RWPE2 (cell line): ENCODE measurements around the gene TBX20.
A peak's percentile ranks its signal among the peaks of the same experiment; 100 is the strongest.
"Not testable (repeated sequence)": the region's sequence is repeated elsewhere in the genome, so short reads cannot be mapped to it uniquely, and the experiment has no call there.

ENCODE experiments used
- ATAC-seq: fragments of 200-7000 bp; cut with Tn5 transposase; 3 replicates; pipeline ENCODE4 v1.9.1; 2021; ENCODE audit warnings: low read depth
- DNase-seq: peaks from one replicate; pipeline ENCODE4 v3.0.0-alpha.2; 2020; ENCODE audit warnings: low spot score
- H3K27ac ChIP-seq: fragments of 450-650 bp; 2 replicates; pipeline ENCODE4 v1.5.1; 2017; ENCODE audit warnings: mild to moderate bottlenecking; ENCODE audit not compliant: poor library complexity, severe bottlenecking
- H3K27me3 ChIP-seq: fragments of 250-450 bp; sonication (Bioruptor Pico); 2 replicates; pipeline ENCODE4 v1.5.1; 2021; ENCODE audit warnings: mild to moderate bottlenecking, moderate library complexity; ENCODE audit not compliant: insufficient read depth, poor library complexity, severe bottlenecking
- H3K36me3 ChIP-seq: fragments of 250-450 bp; sonication (Bioruptor Pico); 2 replicates; pipeline ENCODE4 v1.5.1; 2020; ENCODE audit warnings: low read depth, mild to moderate bottlenecking, moderate library complexity
- H3K4me1 ChIP-seq: fragments of 250-450 bp; sonication (Bioruptor Pico); 2 replicates; pipeline ENCODE4 v1.5.1; 2021; ENCODE audit warnings: mild to moderate bottlenecking, moderate library complexity; ENCODE audit not compliant: insufficient read depth, poor library complexity, severe bottlenecking
- H3K4me3 ChIP-seq: fragments of 250-450 bp; sonication (Bioruptor Pico); 2 replicates; pipeline ENCODE4 v1.5.1; 2021; ENCODE audit warnings: mild to moderate bottlenecking, moderate library complexity; ENCODE audit not compliant: severe bottlenecking
- H3K9me3 ChIP-seq: fragments of 250-450 bp; sonication (Bioruptor Pico); 2 replicates; pipeline ENCODE4 v1.5.1; 2021; ENCODE audit warnings: mild to moderate bottlenecking, moderate library complexity; ENCODE audit not compliant: severe bottlenecking
- CTCF ChIP-seq: fragments of 450-650 bp; IDR thresholded peaks from one replicate; pipeline ENCODE4 v1.5.1; 2017; ENCODE audit warnings: mild to moderate bottlenecking, moderate library complexity; ENCODE audit not compliant: poor library complexity, severe bottlenecking

The TBX20 gene

DNA sequence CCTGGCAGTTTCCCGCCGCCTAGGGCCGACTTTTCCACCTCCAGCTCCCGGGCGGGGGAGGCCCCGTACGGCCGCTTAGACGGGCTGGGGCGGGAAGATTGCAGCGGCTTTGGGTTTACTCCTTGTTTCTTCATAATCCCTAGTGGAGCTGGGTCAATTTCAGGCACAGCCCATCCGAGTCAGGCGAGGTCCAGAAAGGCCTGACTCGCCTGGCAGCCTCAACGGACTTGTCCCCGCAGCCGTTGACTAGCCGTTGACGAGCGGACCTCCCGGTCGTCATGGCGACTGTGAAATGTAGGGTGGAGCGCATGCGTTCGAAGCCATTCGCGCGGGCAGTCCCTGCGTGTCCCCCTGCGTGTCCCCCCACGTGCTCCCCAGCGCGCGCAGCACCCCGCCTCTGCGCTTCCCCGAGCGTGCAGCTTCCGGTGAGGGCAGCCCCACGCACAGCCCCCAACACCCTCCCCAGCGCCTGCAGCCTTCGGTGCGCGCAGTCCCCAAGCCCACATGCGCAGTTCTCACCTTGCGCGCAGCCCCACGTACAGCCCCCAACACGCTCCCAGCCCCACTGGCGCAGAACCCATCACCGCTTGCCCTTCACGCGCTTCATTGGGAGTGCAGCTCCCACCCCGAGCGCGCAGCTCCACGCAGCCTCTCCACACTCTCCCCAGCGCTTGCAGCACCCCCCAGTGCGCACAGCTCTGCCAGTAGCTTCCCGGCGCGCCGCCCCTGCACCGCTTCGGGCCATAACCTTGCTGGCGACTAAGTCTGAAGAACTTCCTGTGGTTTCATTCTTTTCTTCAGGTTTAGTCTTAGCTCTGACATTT is 67.8 kb downstream of the TBX20 start:
- peak overlapping the region; percentile 18 for H3K4me3 ChIP-seq
- H3K27ac ChIP-seq, result no peak overlapping the region

DNA sequence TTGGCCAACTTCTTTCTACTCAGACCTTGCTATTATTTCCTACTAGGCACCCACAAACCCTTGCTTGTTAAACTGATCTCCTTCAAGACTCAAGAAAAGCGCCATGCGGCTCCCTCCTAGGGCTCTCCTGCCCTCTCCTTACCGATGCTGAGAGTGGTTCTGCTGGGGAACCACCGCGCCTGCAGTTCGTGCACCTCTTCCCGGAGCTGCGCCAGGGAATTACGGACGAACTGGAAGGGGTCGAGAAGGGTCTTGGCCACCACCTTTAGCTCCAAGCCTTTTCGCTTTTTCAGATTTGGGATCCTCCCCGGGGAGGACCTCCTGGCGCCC is 68.4 kb downstream of the TBX20 start:
- not testable (repeated sequence) for DNase-seq, H3K27ac ChIP-seq, H3K9me3 ChIP-seq, H3K36me3 ChIP-seq, H3K4me3 ChIP-seq, H3K4me1 ChIP-seq
- peaks cover 34% of the 10 kb centered on the region for H3K27me3 ChIP-seq
- peak; percentile 14; the same call in 1 of the 3 replicates for ATAC-seq

More for the DNA sequence above, 67.8 kb downstream of the TBX20 start:
- no peak for TF ChIP-seq CTCF
- no peaks in the 10 kb centered on the region for H3K36me3 ChIP-seq
- ATAC-seq (peak; percentile 58), DNase-seq (no peak)
- H3K4me1 ChIP-seq, result no peaks in the 10 kb centered on the region
- peaks cover 34% of the 10 kb centered on the region for H3K27me3 ChIP-seq
- H3K9me3 ChIP-seq, result no peaks in the 10 kb centered on the region

- not testable (repeated sequence) for H3K9me3 ChIP-seq, H3K4me1 ChIP-seq, H3K4me3 ChIP-seq, DNase-seq, H3K27ac ChIP-seq, ATAC-seq, H3K36me3 ChIP-seq
- peaks cover 34% of the 10 kb centered on the region for H3K27me3 ChIP-seq
Measured at GRCh38 chr7:35184961-35185360, 68.9 kb downstream of the TBX20 start.

DNA sequence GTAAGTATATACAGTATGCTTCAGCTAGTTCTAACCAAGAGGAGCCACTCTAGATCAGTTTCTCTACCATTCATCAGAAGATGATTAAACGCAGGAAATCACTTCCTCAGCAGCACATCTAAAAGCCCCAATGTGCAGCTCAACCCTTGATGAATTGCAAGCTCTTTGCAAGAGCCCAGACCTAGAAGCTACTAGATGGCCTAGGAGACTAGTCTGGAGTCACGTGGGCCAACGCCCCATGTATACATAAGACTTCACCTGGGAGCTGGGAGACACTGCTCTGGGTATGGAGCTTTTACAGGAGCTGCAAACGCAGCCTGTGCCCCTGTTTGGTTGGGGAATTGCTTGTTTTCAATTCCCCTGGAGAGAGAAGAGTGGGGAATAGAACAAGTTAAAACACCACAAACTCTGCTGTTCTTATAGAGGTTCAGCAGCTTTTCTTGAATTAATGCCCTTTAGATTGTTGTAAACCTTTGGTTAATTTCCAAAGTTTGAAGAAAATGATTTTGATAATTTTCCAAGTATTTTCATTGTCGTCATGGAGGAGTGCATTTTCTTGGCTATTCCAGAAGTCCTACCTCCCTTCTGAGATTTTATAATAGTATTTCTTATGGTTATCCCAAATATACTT is 69.9 kb downstream of the TBX20 start:
- H3K27me3 ChIP-seq, result peaks cover 34% of the 10 kb centered on the region
- ATAC-seq, H3K9me3 ChIP-seq, H3K27ac ChIP-seq, DNase-seq, H3K4me3 ChIP-seq, H3K4me1 ChIP-seq, H3K36me3 ChIP-seq: not testable (repeated sequence)

- peaks cover 28% of the 10 kb centered on the region for H3K27me3 ChIP-seq
- H3K4me3 ChIP-seq, ATAC-seq, DNase-seq, H3K4me1 ChIP-seq, H3K9me3 ChIP-seq, H3K36me3 ChIP-seq, H3K27ac ChIP-seq: not testable (repeated sequence)
Measured at GRCh38 chr7:35180665-35181064, 73.2 kb downstream of the TBX20 start.

- not testable (repeated sequence) for H3K9me3 ChIP-seq, H3K27ac ChIP-seq, H3K4me3 ChIP-seq, DNase-seq, H3K36me3 ChIP-seq, ATAC-seq, H3K4me1 ChIP-seq
- peaks cover 13% of the 10 kb centered on the region for H3K27me3 ChIP-seq
Measured at GRCh38 chr7:35173176-35173575, 80.7 kb downstream of the TBX20 start.

DNA sequence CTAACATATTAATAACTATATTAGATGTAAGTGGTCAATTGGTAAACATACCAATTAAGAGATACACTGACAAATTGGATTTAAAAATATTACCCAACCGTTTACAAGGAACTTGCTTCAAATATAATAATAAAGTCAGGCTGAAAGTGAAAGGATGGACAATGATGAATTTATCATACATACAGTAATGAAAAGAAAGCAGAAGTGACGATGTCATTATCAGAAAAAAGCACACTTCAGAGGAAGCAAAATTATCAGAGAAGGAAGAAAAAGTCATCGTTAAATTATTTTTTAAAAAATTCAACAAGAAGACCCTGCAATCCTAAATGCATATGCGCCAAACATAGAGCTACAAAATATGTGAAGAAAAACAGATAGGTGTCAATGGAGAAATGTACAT is 81.8 kb downstream of the TBX20 start:
- H3K27ac ChIP-seq, H3K9me3 ChIP-seq, H3K27me3 ChIP-seq, H3K36me3 ChIP-seq, H3K4me1 ChIP-seq, H3K4me3 ChIP-seq, DNase-seq, ATAC-seq: not testable (repeated sequence)

DNA sequence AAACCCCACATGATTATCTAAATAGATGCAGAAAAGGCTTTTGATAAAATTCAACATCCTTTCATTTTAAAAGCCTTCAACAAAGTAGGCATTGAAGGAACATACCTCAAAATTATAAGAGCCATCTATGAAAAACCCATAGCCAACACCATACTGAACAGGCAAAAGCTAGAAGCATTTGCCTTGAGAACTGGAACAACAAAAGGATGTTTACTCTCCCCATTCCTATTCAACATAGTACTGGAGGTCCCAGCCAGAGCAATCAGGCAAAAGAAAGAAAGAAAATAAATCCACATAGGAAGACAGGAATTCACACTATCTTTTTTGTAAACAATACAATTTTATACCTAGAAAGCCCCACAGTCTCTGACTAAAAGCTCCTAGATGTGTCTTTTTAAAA is 86.2 kb downstream of the TBX20 start:
- not testable (repeated sequence) for H3K27ac ChIP-seq, DNase-seq

DNA sequence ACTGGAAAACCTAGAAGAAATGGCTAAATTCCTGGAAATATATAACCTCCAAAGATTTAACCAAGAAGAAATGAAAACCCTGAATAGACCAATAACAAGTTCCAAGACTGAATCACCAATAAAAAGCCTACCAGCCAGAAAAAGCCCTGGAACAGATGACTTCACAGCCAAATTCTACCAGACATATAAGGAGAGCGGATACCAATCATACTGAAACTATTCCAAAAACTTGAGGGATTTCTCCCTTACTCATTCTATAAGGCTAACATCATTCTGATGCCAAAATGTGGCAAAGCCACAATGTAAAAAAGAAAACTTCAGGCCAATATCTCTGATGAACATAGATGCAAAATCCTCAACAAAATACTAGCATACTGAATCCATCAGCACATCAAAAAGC is 86.7 kb downstream of the TBX20 start:
- not testable (repeated sequence) for H3K27ac ChIP-seq, H3K4me1 ChIP-seq, H3K9me3 ChIP-seq, H3K4me3 ChIP-seq, H3K27me3 ChIP-seq, H3K36me3 ChIP-seq, DNase-seq
- peak; percentile 36; the same call in 2 of the 3 replicates for ATAC-seq

More for the DNA sequence above, 86.2 kb downstream of the TBX20 start:
- H3K27me3 ChIP-seq, H3K4me1 ChIP-seq, H3K9me3 ChIP-seq, H3K4me3 ChIP-seq, ATAC-seq, H3K36me3 ChIP-seq: not testable (repeated sequence)

- H3K4me1 ChIP-seq, H3K27me3 ChIP-seq, H3K27ac ChIP-seq, H3K9me3 ChIP-seq, ATAC-seq, DNase-seq, H3K4me3 ChIP-seq, H3K36me3 ChIP-seq: not testable (repeated sequence)
Measured at GRCh38 chr7:35161059-35161740, 92.7 kb downstream of the TBX20 start.
